HG02973 (cell line): Measurements from ENCODE around the gene FAM174C.
"Not testable (repeated sequence)": the region's sequence is repeated elsewhere in the genome, so short reads cannot be mapped to it uniquely, and the experiment has no call there.

Experiments
- ATAC-seq: cut with Tn5 transposase; IDR thresholded peaks from one replicate; pipeline ENCODE4 v1.9.1; 2021; ENCODE audit warnings: moderate library complexity; ENCODE audit not compliant: unreplicated experiment

Gene FAM174C

GRCh38 chr19:1316466-1316865, 41.1 kb downstream of the FAM174C start:
- ATAC-seq = no peak

DNA sequence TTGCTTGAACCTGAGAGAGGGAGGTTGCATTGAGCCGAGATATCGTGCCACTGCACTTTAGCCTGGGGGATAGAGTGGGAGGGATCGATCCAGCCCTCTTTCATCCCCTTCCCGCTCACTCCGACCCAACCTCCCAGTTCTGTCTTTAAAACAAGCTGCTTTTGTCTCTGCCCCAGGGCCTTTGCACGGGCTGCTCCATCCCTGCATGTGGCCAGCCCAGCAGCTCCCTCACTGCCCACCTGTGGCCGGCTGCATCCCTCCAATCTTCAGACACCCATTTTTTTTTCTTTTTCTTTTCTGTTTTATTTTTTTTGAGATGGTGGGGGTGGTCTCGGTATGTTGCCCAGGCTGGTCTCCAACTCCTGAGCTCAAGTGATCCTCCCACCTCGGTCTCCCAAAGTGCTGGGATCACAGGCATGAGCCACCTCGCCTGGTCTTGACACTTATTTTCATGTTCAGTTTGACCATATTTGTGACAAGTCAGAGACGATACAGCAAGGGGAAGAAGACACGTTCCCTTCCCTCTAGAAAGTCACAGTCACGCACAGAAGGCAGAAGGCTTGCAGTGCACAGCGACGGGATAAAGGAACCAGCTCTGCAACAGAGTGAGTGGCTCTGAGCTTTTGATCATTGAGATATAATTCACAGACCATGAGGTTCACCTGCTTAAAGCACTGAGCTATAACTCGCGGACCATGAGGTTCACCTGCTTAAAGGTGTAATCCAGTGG, 42.1 kb downstream of the FAM174C start:
- ATAC-seq = no peak

- ATAC-seq = no peak
Observed at GRCh38 chr19:1318678-1319471, 43.5 kb downstream of the FAM174C start.

- not testable (repeated sequence) for ATAC-seq
Observed at GRCh38 chr19:1320282-1320650, 44.9 kb downstream of the FAM174C start.

- no peak for ATAC-seq
Observed at GRCh38 chr19:1321539-1321938, 46.2 kb downstream of the FAM174C start.

DNA sequence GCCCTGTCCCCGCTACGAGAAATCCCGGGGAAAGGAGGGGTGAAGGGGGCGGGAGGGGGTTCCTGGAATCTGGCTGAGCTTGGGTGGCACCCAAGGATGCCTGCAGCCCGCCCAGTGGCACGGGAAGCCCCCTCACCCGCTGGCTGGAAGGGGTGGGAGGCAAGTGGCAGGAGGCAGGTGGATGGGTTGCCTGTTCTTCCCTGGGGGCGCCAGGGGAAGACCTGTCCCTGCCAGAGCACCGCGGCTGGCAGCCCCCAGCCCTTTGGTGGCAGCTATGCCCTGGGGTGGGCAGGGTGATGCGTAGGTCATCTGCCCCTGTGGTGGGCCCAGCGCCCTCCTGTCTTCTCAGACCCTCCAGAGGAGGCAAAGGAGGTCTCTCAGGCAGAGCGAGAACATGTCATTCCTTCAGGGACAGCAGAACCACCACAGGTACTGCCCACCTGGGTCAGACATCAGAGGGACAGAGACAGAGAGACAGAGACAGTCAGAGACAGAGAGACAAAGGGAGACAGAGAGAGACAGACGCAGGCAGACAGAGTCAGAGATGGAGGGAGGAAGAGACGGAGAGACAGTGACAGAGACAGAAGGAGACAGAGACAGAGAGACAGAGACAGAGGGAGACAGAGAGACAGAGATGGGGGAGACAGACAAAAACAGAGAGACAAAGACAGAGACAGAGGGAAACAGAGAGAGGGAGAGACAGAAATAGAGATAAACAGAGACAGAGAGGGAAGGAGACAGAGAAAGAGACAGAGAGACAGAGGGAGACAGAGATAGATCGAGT, 47.1 kb downstream of the FAM174C start:
- ATAC-seq = no peak

- ATAC-seq = no peak
Observed at GRCh38 chr19:1324249-1324805, 49.0 kb downstream of the FAM174C start.

GRCh38 chr19:1324806-1325567, 49.7 kb downstream of the FAM174C start:
- ATAC-seq = no peak

DNA sequence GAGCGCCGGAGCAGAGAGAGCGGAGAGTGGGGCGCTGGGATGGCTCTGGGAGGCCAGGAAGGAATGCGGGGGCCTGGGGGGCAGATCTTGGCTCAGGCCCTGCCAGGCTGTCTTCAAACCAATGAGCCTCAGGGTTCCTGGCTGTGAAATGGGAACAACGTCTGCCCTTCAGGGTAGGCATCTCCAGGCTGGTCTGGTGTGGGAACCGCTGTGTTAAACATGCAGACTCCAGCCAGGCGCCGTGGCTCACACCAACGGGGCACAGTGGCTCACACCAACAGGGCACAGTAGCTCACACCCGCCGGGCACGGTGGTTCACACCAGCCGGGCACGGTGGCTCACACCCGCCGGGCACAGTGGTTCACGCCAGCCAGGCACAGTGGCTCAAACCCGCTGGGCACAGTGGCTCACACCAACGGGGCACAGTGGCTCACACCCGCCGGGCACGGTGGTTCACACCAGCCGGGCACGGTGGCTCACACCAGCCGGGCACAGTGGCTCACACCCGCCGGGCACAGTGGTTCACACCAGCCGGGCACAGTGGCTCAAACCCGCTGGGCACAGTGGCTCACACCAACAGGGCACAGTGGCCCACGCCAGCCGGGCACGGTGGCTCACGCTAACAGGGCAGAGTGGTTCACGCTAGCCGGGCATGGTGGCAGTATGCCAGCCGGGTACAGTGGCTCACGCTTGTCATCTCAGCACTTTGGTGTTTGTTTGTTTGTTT, 50.4 kb downstream of the FAM174C start:
- ATAC-seq = no peak

- no peak for ATAC-seq
Observed at GRCh38 chr19:1327125-1327524, 51.8 kb downstream of the FAM174C start.
